Glomerular endothelial cell (primary cell): ENCODE measurements around the gene LRCH2. TPM values are rescaled to one million over a fixed set of nuclear protein-coding genes. Genes with fewer than 3 reads are reported as not detected.
"Not testable (repeated sequence)": the region's sequence is repeated elsewhere in the genome, so short reads cannot be mapped to it uniquely, and the experiment has no call there.

ENCODE experiments used
- DNase-seq: peaks from one replicate; pipeline ENCODE4 v3.0.0-alpha.2; 2011; ENCODE audit warnings: low read depth, low spot score; ENCODE audit errors: extremely low read depth
- total RNA-seq: library from RNA; depleted of rRNA; stranded (reverse); fragments of >200 nt; gene quantifications from 2 replicates; pipeline ENCODE4 v1.2.3, GENCODE V29; 2015

LRCH2 gene
- total RNA-seq, 1 donor from 2014 or later: 5.5 TPM

DNA sequence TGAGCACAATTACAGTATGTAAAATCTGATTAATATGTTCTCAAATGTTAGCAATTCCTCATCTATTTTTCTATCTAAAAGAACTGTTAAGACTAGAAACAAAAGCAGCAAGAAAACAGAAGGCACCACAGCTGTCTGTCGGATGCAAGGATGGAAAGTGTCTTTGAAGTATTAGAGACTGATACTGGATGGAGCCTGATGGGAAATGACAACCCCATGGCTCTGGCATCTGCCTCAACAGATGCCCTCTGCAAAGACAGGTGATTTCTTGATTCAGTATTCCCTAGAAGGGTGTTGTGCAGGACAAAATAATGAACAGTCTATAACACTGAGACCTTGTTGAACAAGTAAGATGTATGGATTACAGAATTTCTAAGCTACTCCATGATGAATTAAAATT lies 19.7 kb downstream of the LRCH2 start:
- no peak for DNase-seq

DNA sequence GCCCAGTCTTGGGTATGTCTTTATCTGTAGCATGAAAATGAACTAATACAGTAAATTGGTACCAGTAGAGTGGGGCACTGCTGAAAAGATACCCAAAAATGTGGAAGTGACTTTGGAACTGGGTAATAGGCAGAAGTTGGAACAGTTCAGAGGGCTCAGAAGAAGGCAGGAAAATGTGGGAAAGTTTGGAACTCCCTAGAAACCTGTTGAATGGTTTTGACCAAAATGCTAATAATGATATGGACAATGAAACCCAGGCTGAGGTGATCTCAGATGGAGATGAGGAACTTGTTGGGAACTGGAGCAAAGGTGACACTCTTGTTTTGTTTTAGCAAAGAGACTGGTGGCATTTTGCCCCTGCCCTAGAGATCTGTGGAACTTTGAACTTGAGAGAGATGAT lies 24.3 kb downstream of the LRCH2 start:
- not testable (repeated sequence) for DNase-seq

DNA sequence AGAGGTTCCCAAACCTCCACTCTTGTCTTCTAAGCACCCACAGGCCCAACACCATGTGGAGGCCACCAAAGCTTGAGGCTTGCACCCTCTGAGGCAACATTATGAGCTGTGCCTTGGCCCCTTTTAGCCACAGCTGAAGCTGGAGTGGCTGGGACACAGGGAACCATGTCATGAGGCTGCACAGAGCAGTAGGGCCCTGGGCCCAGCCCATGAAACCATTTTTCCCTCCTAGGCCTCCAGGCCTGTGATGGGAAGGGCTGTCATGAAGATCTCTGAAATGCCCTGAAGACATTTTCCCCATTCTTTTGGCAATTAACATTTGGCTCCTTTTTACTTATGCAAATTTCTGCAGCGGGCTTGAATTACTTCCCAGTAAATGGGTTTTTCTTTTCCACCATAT lies 29.9 kb downstream of the LRCH2 start:
- DNase-seq: no peak

GRCh38 chrX:115192244-115192700 lies 41.6 kb downstream of the LRCH2 start:
- DNase-seq: no peak

- DNase-seq: no peak
These were observed 42.2 kb downstream of the LRCH2 start for GRCh38 chrX:115191490-115192243.

GRCh38 chrX:115190636-115191489 lies 43.0 kb downstream of the LRCH2 start:
- no peak for DNase-seq

DNA sequence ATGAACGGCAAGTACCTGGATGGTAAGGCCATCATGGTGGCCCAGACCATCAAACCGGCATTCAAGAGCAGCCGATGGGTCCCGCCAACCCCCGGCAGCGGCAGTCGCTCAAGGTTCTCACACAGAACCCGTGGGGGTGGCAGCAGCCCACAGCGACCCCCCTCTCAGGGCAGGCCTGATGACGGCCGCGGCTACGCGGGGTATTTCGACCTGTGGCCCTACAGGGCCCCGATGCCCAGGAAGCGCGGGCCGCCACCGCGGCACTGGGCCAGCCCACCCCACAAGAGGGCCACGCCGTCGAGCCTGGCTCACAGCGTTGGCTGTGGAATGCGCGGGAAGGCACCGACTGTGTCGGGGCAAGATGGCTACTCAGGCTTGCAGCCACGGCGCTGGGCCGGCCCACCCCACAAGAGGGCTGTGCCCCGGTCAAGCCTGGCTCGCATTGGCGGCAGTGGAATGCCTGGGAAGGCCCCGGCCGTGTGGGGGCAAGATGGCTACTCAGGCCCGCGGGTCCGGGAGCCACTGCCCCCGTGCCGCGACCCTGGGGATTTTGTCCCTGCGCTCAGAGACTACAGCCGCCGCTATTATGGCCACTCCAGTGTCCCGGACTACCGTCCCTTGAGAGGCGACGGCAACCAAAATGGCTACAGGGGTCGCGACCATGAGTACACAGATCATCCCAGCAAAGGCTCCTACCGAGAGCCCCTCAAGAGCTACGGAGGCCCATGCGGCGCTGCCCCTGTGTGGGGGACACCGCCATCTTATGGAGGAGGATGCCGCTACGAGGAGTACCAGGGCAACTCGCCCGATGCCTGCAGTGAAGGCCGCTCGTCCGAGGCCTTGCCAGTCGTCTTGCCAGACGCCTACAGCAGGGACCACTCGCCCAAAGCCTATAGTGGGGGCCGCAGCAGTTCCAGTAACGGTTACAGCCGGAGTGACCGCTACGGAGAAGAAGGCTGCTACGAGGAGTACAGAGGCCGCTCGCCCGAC lies 44.0 kb downstream of the LRCH2 start:
- DNase-seq: no peak

DNA sequence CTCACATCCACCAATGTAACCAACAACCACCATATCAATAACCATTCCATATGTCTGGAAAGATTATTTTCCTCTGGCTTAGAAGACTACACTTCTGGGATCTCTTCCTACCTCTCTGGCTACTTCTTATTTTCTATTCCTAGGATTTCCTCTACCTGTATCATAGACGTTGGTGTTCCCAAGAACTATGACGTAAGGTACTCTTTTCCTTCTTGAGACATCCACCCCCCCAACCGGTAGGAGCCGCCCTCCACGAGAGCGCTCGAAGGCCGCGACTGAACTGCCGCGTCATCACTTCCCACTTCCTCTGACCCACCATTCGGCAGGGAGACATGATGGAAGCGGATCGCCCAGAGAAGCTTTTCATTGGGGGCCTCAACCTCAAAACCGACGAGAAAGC lies 44.8 kb downstream of the LRCH2 start, which contains the start of gene RBMXL3:
RBMXL3 (plus strand) TSS at position 301 of the 400 bp plus-strand sequence; CDS start at position 333, 32 bp downstream.
- no peak for DNase-seq

DNA sequence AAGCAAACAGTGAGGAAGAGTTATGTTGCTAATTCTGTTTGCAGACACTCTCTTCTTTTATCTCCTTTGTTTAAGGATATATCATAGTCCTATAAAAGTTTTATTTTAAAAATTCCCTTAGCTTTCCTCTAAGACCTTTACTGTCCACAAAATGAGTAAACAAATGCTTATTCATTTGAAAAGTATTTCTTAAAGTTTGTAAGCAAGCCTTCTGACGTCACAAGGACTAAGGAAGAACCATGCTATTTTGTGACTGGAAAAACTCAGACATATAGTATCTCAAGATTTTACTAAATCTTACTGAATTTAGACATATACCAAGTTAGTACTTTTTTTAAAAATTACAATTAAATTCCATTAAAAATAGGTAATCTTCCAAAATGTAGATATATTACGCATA lies 49.9 kb downstream of the LRCH2 start:
- DNase-seq: no peak

DNA sequence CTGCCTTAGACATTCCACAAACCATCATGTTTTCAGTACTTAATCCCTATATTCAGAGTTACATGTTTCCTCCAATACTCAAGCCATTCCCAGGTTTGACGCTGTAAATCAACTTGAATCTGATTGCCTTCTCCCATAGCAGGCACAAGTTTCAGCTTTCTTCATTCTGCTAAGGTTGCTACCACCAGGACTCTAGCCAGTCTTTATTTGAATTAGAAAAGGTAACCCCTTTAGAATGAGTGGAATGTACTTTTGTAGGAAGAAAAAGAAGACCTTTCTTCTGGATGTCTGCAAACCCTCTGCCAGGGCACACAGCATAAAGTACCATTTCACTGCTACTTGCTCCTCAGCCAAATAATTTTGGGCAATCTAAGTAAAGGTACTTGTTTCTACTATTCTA lies 55.4 kb downstream of the LRCH2 start:
- no peak for DNase-seq

GRCh38 chrX:115177932-115178331 lies 56.0 kb downstream of the LRCH2 start:
- DNase-seq: no peak

GRCh38 chrX:115174548-115174947 lies 59.3 kb downstream of the LRCH2 start:
- peak; percentile 18 for DNase-seq

- DNase-seq: no peak
These were observed 60.7 kb downstream of the LRCH2 start for GRCh38 chrX:115173181-115173580.

DNA sequence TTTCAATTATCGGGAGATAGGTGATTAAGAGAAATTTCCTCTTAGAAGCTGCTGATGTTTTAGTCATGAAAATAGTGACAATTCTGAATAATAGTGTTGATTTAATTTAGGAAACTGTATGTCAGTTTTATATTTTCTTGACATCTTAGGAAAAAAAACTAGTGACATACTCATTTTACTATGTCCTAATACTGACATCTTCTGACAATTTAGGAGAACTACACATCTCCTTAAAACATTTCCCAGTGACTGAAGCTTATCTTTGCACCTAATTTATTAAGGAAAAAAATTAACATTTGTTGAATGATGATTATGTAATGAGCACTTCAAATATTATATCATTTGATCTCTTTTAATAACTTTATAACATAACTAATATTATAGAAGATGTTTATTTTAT lies 86.7 kb downstream of the LRCH2 start:
- DNase-seq: no peak

DNA sequence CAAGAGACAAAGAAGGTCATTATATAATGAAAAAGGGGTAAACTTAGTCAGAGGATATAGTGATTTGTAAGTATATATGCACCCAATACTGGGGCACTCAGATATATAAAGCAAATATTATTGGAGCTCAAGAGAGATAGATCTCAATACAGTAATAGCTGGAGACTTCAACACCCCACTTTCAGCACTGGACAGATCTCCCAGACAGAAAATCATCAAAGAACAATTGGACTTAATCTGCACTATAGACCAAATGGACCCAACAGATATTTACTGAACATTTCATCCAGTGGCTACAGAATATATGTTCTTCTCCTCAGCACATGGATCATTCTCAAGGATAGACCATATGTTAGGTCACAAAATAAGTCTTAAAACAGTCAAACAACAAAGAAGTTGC lies 91.8 kb downstream of the LRCH2 start:
- no peak for DNase-seq

DNA sequence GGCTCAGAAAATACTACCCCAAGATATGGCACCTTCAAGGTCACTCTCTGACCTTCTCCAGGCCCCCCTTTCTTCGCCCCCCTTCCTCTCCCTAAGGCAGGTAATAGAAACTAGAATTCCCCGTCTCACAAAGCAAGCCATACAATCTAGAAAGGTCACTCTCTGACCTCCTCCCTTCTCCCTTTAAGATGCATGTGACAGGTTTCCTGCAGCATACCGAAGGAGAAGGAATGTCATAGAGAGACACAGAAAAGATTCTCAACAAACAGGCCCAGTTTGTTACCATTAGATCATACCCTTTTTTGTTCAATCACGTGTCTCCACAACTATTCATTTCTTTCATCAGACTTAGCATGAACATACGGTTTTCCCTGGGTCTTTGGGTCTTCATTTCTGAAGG lies 95.9 kb downstream of the LRCH2 start:
- DNase-seq: no peak

- no peak for DNase-seq
These were observed 99.5 kb downstream of the LRCH2 start for GRCh38 chrX:115134382-115134781.

DNA sequence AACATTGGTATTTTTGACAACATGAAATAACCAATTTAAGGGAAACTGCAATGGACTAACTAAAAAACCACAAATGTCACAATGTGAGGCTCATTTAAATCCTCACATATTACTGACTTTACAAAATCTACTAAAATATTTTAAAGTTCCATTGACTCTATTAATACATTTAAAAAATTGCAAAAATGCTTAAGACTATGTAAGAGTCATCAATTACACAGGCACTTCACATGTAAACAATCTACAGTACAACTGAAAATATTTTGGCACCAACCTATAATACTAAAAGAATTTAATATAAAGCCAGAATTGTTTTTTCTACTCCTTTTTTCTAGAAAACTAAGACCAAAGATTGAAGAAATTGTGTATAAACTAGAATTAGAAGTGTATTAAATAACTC lies 121.5 kb downstream of the LRCH2 start:
- DNase-seq: no peak

GRCh38 chrX:115098897-115099296 lies 135.0 kb downstream of the LRCH2 start:
- DNase-seq: no peak

- DNase-seq: no peak
These were observed 140.7 kb downstream of the LRCH2 start for GRCh38 chrX:115093191-115093590.

DNA sequence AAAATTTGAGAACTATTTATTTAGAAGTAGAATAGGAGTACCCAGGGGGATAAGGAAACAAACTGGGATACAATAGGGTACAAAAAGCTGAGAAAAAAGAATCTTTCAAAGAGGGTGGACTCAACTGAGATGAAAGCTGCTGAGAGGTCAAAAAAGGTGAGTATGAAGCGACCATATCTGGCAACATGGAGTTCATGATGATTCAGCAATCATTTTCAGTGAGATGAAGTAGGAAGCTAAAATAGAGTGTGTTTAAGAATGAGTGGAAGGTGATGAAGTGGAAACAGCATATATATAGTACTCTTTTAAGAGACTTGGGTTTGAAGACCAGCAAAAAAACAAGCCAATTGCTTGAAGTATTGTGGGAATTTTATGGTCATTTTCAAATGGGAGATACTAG lies 144.5 kb downstream of the LRCH2 start:
- no peak for DNase-seq
